ENCODE results near the gene TTC33.

DNA sequence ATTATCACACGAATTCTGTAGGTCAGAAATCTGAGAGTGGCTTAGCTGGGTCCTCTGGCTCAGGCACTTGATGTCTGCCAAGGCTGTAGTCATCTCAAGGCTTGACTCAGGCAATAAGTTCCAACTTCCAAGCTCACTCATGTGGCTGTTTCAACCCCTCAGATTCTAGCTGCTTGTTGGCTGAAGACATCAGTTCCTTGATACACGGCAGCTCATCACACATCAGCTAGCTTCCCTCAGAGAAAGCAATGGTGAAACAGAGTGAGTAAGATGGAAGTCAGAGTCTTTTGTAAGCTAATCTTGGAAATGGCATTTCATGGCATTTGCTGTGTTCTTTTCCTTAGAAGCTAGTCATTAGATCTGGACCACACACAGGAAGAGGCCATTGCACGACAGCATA is 280.2 kb downstream of the TTC33 start:
- TF ChIP-seq, protein P1, sequence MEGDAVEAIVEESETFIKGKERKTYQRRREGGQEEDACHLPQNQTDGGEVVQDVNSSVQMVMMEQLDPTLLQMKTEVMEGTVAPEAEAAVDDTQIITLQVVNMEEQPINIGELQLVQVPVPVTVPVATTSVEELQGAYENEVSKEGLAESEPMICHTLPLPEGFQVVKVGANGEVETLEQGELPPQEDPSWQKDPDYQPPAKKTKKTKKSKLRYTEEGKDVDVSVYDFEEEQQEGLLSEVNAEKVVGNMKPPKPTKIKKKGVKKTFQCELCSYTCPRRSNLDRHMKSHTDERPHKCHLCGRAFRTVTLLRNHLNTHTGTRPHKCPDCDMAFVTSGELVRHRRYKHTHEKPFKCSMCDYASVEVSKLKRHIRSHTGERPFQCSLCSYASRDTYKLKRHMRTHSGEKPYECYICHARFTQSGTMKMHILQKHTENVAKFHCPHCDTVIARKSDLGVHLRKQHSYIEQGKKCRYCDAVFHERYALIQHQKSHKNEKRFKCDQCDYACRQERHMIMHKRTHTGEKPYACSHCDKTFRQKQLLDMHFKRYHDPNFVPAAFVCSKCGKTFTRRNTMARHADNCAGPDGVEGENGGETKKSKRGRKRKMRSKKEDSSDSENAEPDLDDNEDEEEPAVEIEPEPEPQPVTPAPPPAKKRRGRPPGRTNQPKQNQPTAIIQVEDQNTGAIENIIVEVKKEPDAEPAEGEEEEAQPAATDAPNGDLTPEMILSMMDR (IDR thresholded peaks at IDR 0.05) = no peak
- no peak for TF ChIP-seq POLR2AphosphoS5 (IDR thresholded peaks at IDR 0.05)
